Activated B cell treated with CpG ODN at 0.5 μM for 24 hours (primary cell): ENCODE results near the gene HLA-E. TPM values are rescaled to one million over a fixed set of nuclear protein-coding genes. Genes with fewer than 3 reads are reported as not detected.

Source experiments
- ATAC-seq: fragments of 200-7000 bp; cut with Tn5 transposase; one replicate; pipeline ENCODE4 v1.10.0; 2021; ENCODE audit warnings: low read depth, mild to moderate bottlenecking, moderate library complexity
- CTCF ChIA-PET: fragments of 350-600 bp; sonication (Branson Sonifier 250); formaldehyde crosslinking; loops from one replicate; lab custom pipeline; 2021; ENCODE audit warnings: antibody characterized with exemption; lab: Charles Lee
- POLR2A ChIA-PET: fragments of 350-600 bp; sonication (Branson Sonifier 250); formaldehyde crosslinking; loops from one replicate; lab custom pipeline; 2021; ENCODE audit warnings: antibody characterized with exemption; lab: Charles Lee
- DNase-seq: peaks from one replicate; pipeline ENCODE4 v3.0.0; 2022
- H3K27ac Mint-ChIP-seq: one replicate; pipeline ENCODE4 v1.8.0; 2020; ENCODE audit warnings: mixed read lengths
- H3K27me3 Mint-ChIP-seq: one replicate; pipeline ENCODE4 v1.8.0; 2021; ENCODE audit warnings: mixed read lengths
- H3K36me3 Mint-ChIP-seq: one replicate; pipeline ENCODE4 v1.8.0; 2021; ENCODE audit warnings: low read depth, mixed read lengths
- H3K4me1 Mint-ChIP-seq: one replicate; pipeline ENCODE4 v1.8.0; 2021; ENCODE audit warnings: mixed read lengths
- H3K4me3 Mint-ChIP-seq: one replicate; pipeline ENCODE4 v1.8.0; 2020; ENCODE audit warnings: mild to moderate bottlenecking, mixed read lengths
- H3K9me3 Mint-ChIP-seq: one replicate; pipeline ENCODE4 v1.8.0; 2020; ENCODE audit warnings: mixed read lengths
- CTCF ChIP-seq: fragments of 200-600 bp; IDR thresholded peaks from one replicate; pipeline ENCODE4 v1.8.0; 2022; ENCODE audit warnings: antibody characterized with exemption, mild to moderate bottlenecking
- intact Hi-C: fragments of 100-400 bp; cut with micrococcal nuclease; formaldehyde crosslinking; loops from one replicate; pipeline ENCODE4 v1.15.1; 2024
- total RNA-seq: library from RNA; stranded (reverse); gene quantifications from 2 replicates; pipeline ENCODE4 v1.2.3, GENCODE V29; 2022

HLA-E gene
- 737 and 740 TPM in 2 replicates for total RNA-seq

GRCh38 chr6:30489081-30490025, at the start of gene HLA-E:
TSS of gene HLA-E (plus strand) at chr6:30489509. CDS start at chr6:30489532, 23 bp downstream.
- Mint-ChIP-seq H3K4me3 (peak within 1 kb of the TSS; percentile 98), H3K27me3 (no peaks in the 10 kb centered on the region), H3K36me3 (peaks cover 51% of the 10 kb centered on the region), H3K27ac (peak within 1 kb of the TSS; percentile 97), H3K4me1 (peaks cover 58% of the 10 kb centered on the region), H3K9me3 (no peaks in the 10 kb centered on the region)
- CTCF ChIA-PET, result interaction anchor here (1.0 to 9.8 kb wide), 4 partner anchors 19 to 54 kb away, joined by 3 to 411 read pairs (median 63); no protein-coding TSS in a partner anchor
- ATAC-seq (peak; percentile 83), DNase-seq (peak; percentile 70)
- intact Hi-C loops, result loop anchor here (1.0 kb wide), 6 partner anchors 19 to 158 kb away; partner anchors contain the start of genes C6orf136 and GNL1
- POLR2A ChIA-PET, result interaction anchor here (0.7 to 11.6 kb wide), 11 partner anchors 18 to 126 kb away, joined by 3 to 460 read pairs (median 18); partner anchors contain the start of genes ABCF1, GNL1 and PRR3
- TF ChIP-seq CTCF, result no peak

GRCh38 chr6:30441171-30441570, 48.1 kb upstream of the HLA-E start:
- ChIA-PET CTCF (no interaction called here), POLR2A (no interaction called here)
- H3K36me3 Mint-ChIP-seq, result no peaks in the 10 kb centered on the region
- no peak for ATAC-seq
- intact Hi-C loops, result no loop called here
- no peak overlapping the region for H3K27ac Mint-ChIP-seq
- DNase-seq, result no peak
- H3K4me1 Mint-ChIP-seq, result peaks cover 2% of the 10 kb centered on the region
- H3K27me3 Mint-ChIP-seq, result peaks cover 56% of the 10 kb centered on the region
- H3K9me3 Mint-ChIP-seq, result no peaks in the 10 kb centered on the region
- no peak overlapping the region for H3K4me3 Mint-ChIP-seq
- TF ChIP-seq CTCF, result no peak

GRCh38 chr6:30443657-30444450, 45.5 kb upstream of the HLA-E start:
- peaks cover 70% of the 10 kb centered on the region for H3K27me3 Mint-ChIP-seq
- H3K4me1 Mint-ChIP-seq, result peaks cover 2% of the 10 kb centered on the region
- no peaks in the 10 kb centered on the region for H3K36me3 Mint-ChIP-seq
- no peak overlapping the region for H3K27ac Mint-ChIP-seq
- no peak for TF ChIP-seq CTCF
- no peak overlapping the region for H3K4me3 Mint-ChIP-seq
- no peak for ATAC-seq
- intact Hi-C loops, result no loop called here
- ChIA-PET POLR2A (no interaction called here), CTCF (no interaction called here)
- H3K9me3 Mint-ChIP-seq, result no peaks in the 10 kb centered on the region
- no peak for DNase-seq

- H3K4me1 Mint-ChIP-seq, result peaks cover 2% of the 10 kb centered on the region
- H3K4me3 Mint-ChIP-seq, result no peak overlapping the region
- POLR2A ChIA-PET, result no interaction called here
These were observed 44.9 kb upstream of the HLA-E start for GRCh38 chr6:30444451-30444742.

More at GRCh38 chr6:30444451-30444742, 44.9 kb upstream of the HLA-E start:
- H3K27me3 Mint-ChIP-seq, result peaks cover 74% of the 10 kb centered on the region
- intact Hi-C loops, result no loop called here
- no peaks in the 10 kb centered on the region for H3K9me3 Mint-ChIP-seq
- DNase-seq (no peak), ATAC-seq (no peak)
- H3K36me3 Mint-ChIP-seq, result no peaks in the 10 kb centered on the region
- TF ChIP-seq CTCF, result no peak
- CTCF ChIA-PET, result no interaction called here
- no peak overlapping the region for H3K27ac Mint-ChIP-seq
